GM20000 (cell line): ENCODE measurements around the gene STARD7.

Experiments
- DNase-seq: peaks from one replicate; pipeline ENCODE4 v3.0.0; 2012; ENCODE audit warnings: low spot score
- CTCF ChIP-seq: IDR thresholded peaks from 2 replicates; pipeline ENCODE4 v1.5.1; 2012; ENCODE audit warnings: mild to moderate bottlenecking, control low read depth; ENCODE audit errors: extremely low read depth, missing control alignments

STARD7 gene

GRCh38 chr2:96138179-96139145 is 70.2 kb downstream of the STARD7 start, which contains the start of gene ASTL:
TSS of gene ASTL (minus strand) at chr2:96138502. CDS start at chr2:96138436, 66 bp downstream.
- peak; percentile 87 for DNase-seq
- peak; percentile 53 for TF ChIP-seq CTCF

GRCh38 chr2:96137321-96138178 is 71.1 kb downstream of the STARD7 start:
- DNase-seq, result peak; percentile 12
- no peak for TF ChIP-seq CTCF

- no peak for DNase-seq
- TF ChIP-seq CTCF, result no peak
Observed at GRCh38 chr2:96136129-96136720, 72.4 kb downstream of the STARD7 start.

- TF ChIP-seq CTCF, result no peak
Observed at GRCh38 chr2:96135621-96136020, 73.0 kb downstream of the STARD7 start.

GRCh38 chr2:96135171-96135570 is 73.5 kb downstream of the STARD7 start:
- no peak for TF ChIP-seq CTCF
- no peak for DNase-seq

More at GRCh38 chr2:96135621-96136020, 73.0 kb downstream of the STARD7 start:
- no peak for DNase-seq
